GM19238 (cell line): ENCODE measurements around the gene ARRDC5.
A peak's percentile ranks its signal among the peaks of the same experiment; 100 is the strongest.
"Not testable (repeated sequence)": the region's sequence is repeated elsewhere in the genome, so short reads cannot be mapped to it uniquely, and the experiment has no call there.

Experiments used
- DNase-seq: peaks from one replicate; pipeline ENCODE4 v3.0.0; 2011; ENCODE audit warnings: low spot score; ENCODE audit not compliant: insufficient read length

The ARRDC5 gene

DNA sequence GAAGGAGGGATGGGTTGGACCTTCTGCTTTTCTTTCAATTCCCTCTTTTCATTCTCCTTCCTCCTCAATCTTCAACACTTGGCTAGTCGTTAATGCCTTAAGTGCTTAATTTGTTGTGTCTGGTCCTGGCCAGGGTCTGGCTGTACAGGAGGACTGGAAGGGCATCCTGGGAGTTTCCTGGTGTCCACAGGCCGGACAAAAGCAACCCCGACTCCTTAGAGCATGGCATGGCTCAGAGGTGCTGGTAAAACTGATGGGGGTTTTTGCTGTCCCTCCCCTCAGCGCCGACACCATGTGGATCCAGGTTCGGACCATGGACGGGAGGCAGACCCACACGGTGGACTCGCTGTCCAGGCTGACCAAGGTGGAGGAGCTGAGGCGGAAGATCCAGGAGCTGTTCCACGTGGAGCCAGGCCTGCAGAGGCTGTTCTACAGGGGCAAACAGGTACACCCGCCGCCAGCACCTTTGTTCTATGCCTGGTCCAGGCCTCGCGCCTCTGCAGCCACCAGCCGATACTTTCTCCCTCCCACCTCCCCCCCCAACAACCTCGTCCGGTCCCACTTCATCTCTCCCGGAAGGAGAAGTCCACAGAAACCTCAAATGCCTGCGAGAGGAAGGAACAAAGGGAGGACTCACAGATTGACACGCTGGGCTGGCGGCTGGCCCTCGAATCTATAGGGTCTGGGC, 8.0 kb upstream of the ARRDC5 start:
- DNase-seq: no peak

DNA sequence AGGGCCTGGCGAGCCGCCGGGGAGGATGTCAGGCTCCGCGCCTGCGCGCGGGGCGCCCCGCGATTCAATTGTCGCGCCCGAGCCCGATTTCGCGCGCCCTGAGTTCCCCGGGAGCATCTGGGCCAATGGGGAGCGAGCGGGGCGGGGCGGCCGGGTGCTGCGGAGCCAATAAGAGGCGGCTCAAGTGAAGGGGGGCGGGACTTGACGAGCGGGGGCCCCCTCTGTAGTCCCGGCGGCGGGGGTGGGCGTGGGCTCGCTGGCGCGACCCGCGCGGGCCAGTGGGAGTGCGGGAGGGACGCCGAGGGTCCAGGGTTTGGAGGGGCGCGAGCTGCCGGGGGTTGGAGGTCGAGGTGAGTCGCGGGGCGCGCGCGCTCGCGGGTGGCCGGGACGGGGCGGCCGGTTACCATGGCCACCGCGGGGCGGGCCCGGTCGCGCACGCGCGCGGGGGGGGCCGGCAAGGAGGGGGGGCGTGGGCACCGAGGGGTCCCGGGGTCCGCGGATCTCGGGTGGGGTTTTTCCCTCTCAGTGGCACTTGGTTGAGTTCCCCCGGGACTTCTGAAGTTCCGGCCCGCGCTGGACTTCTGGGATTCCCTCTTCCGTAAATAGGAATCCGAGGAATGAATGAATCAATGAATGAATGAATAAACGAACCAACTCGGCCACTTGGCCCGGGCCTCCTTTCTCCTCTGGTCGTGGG, 7.3 kb upstream of the ARRDC5 start:
- peak; percentile 99 for DNase-seq

DNA sequence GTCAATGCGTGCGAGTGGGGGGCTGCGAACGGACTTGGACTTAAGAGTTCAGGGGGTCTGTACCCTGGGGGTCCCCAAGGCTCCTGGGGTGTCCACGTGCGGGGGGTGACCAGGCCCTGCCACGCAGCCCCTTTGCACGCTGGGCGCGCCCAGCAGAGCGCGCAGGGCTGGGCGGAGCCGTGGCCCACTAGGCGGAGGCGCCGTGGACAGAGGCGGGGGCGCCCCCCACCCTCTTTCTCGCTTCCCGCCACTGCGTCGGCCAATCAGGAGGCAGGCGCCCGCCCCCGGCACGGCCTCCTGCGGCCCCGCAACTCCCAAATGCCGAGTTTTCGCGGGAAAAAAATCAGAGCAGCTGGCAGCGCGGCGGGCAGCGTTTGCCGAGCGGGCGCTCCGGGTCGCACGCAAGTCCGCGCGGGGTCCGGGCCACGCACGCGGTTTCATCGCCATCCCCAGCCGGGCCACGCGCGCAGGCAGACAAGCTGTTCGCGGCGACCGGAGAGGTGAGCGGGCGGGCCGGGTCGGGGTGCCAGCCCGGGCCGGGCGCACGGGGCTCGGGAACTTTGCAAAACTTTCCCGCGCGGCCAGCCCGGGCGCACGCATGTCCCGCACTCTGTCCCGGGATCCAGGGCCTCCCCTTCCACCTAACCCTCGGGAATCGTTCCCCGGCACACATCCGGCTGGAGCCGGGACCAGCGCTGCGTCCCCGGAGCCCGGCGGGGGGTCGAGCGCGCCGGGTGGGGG, 6.6 kb upstream of the ARRDC5 start, which contains the start of gene UHRF1:
UHRF1 (plus strand) TSS at position 346 of the 741 bp plus-strand sequence. CDS start 1,385 bp downstream, outside the sequence.
- peak; percentile 72 for DNase-seq

DNA sequence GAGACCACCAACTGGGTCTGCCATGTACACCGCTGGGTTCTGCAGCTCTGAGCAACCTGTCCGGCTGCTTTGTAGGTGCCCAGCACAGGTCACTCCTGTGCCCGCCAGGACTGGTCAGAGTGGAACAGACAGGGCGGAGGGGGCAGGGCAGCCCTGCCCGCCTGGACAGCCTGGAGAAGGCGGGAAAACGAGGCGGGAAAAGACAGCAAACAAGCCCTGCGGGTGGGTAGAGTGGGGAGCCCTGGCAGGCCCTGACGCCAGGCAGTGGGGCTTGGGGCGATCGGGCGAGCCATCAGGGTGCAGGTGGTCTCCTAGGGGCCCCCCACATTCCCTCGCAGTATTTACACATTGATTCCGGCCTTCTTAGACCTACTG, 6.1 kb upstream of the ARRDC5 start:
- no peak for DNase-seq

DNA sequence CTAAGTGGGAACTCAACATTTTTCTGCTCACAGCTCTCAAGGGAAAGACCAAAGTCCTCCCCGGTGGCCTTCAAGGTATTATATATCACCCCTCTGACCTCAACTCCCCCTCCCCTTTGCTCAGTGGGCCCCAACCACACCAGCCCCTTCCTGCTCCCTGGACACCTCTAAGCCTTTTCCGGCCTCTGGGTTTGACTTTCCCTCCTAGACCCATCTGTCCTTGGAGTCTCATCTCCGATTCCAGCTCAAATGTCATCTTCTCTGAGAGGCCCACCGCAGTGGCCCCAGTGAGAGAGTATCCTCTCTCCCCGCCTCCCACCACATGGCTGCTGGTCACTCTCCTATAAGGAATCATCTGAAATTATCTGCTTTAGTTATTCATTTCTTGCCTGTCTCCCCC, 5.7 kb upstream of the ARRDC5 start:
- no peak for DNase-seq

DNA sequence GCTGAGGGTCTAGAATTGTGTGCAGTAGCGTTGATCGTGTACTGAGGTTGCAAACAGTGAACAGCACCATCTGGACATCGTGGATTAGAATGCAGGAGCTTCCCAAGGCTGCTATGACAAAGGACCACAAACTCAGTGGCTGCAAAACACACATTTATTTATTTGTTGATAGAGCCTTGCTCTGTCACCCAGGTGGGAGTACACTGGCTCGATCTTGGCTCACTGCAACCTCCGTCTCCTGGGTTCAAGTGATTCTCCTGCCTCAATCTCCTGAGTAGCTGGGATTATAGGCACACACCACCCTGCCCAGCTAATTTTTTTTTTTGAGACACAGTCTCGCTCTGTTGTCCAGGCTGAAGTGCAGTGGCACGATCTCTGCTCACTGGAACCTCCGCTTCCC, 4.3 kb upstream of the ARRDC5 start:
- DNase-seq: no peak

DNA sequence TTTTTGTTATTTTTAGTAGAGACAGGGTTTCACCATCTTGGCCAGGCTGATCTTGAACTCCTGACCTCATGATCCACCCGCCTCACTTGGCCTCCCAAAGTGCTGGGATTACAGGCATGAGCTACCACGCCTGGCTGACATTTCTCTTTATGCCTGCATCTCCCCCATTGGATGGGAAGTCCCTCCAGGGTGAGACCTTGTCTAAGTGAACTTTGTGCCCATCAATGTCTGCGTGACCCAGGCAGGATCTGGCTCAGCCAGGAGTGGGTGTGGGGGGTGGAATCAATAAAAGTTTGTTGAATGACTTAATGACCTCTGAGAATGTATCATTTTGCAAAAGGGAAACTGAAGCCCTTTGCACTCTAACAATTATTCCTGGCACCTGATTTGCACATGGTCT, 1.8 kb upstream of the ARRDC5 start:
- no peak for DNase-seq

DNA sequence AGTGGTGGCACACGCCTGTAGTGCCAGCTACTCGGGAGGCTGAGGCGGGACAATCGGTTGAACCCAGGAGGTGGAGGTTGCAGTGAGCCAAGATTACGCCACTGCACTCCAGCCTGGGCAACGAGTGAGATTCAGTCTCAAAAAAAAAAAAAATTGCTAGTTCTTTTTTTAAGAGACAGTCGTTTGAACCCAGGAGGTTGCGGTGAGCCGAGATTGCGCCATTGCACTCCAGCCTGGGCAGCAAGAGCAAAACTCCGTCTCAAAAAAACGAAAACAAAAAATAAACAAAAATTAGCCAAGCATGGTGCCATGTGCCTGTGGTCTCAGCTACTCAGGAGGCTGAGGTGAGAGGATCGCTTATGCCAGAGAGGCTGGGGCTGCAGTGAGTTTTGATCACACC, 1.8 kb downstream of the ARRDC5 start:
- DNase-seq: not testable (repeated sequence)

DNA sequence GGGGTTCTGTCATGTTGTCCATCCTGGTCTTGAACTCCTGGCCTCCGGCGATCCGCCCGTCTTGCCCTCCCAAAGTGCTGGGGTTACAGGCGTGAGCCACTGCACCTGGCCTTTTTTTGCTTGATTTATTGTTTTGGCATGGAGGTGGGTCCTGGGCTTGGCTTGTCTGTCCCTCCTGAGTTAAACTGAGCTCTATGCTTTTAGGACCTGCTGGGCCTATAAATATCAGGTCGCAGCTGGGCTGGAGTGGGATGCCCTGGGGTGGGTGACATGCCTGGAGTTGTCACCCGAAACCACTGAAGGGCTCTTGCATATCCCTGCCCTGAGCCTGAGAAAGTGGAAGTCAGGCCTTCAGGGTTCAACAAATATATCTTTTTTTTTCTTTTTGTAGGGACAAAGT, 5.5 kb downstream of the ARRDC5 start:
- no peak for DNase-seq

DNA sequence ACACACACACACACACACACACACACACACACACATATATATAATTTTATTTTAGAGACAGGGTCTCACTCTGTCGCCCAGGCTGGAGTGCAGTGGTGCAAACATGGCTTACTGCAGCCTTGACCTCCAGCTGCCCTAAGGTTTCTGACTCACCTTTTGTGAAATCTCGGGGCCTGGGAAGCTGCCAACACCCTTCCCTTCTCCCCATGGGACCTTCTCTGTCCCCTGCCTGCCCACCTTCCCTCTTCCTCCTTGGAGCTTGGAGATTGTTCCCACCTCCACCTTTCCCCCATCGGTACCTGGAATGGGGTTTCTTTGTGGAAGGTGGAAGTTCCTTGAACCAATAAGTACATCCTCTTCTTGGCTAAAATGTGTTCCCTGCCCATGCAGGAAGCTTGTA, 6.3 kb downstream of the ARRDC5 start:
- no peak for DNase-seq

DNA sequence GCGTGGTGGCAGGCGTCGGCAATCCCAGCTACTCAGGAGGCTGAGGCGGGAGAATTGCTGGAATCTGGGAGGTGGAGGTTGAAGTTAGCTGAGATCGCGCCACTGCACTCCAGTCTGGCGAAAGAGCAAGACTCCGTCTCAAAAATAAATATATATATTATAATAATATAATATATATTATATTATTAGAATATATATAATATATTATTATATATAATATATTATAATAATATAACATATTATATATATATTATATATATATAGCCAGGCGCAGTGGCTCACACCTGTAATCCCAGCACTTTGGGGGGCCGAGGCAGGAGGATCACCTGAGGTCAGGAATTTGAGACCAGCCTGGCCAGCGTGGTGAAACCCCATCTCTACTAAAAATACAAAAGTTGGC, 9.7 kb downstream of the ARRDC5 start:
- DNase-seq: not testable (repeated sequence)

DNA sequence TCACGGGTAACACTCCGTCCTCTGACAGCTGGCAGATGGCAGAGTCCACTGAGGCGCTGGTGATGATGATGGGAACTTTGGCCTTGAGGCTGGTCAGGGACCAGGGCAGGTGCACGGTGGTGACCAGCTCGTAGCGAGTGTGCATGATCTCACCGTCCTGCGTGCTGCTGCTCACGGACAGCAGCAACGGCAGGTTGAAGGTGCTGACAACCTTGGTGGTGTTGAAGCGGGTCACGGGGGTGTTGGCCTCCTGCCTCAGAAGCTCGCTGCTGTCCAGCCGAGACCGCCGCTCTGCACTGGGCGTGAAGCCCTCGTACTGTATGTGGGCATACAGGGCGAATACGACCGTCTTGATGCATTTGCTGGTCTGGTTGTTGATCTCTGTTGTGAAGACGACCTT, 11.6 kb downstream of the ARRDC5 start:
- DNase-seq: no peak

DNA sequence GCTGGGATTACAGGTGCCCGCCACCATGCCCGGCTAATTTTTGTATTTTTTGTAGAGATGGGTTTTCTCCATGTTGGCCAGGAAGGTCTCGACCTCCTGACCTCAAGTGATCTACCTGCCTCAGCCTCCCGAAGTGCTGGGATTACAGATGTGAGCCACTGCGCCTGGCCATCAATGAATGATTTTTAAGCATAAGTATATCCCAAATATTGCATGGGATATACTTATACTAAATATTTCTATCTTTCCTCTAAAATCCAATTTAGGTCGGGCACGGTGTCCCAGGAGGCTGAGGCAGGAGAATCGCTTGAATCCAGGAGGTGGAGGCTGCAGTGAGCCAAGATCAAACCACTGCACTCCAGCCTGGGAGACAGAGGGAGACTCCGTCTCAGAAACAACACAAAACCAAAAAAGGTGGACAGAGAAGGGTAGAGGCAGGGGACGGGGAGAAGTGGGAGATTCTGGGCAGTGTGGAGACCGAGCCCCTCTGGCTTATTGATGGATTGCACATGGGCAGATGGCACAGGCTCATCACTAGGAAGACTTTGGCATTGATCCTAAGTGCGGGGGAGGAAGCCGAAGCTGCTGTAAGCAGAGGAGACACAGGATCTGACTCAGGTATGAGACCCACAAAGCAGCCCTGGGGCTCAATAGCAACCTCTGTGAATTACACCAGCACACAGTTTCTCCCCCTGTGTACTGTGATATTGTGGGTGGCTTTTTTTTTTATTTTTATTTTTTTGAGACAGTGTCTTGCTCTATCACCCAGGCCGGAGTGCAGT, 13.5 kb downstream of the ARRDC5 start:
- DNase-seq: no peak

DNA sequence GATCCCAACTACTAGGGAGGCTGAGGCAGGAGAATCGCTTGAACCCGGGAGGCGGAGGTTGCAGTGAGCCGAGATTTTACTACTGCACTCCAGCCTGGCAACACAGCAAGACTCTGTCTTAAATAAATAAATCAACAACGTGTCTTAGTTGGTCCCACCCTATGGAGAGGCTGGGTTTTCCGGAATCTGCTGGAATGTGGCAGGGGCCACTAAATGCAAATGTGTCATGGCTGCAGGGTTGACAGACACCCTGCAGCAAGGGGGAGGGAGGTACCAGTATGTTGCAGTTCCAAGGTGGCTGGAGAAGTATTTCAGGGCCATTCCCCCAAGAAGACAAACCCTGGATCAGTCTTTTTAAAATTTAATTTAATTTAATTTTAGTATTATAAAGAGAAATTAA, 14.9 kb downstream of the ARRDC5 start:
- DNase-seq: not testable (repeated sequence)

DNA sequence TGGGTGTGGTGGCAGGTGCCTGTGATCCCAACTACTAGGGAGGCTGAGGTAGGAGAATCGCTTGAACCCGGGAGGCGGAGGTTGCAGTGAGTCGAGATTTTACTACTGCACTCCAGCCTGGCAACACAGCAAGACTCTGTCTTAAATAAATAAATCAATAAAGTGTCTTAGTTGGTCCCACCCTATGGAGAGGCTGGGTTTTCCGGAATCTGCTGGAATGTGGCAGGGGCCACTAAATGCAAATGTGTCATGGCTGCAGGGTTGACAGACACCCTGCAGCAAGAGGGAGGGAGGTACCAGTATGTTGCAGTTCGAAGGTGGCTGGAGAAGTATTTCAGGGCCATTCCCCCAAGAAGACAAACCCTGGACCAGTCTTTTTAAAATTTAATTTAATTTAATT, 17.7 kb downstream of the ARRDC5 start:
- not testable (repeated sequence) for DNase-seq

DNA sequence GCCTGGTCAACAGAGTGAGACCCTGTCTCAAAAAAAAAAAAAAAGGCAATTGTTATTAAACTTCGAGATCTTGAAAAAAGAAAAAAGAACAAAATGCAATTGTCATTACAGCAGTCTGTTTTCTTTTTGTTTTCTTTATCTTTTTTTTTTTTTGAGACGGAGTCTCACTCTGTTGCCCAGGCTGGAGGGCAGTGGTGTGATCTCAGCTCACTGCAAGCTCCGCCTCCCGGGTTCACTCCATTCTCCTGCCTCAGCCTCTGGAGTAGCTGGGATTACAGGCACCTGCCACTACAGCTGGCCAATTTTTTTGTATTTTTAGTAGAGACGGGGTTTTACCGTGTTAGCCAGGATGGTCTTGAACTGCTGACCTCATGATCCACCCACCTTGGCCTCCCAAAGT, 19.8 kb downstream of the ARRDC5 start:
- DNase-seq: not testable (repeated sequence)

DNA sequence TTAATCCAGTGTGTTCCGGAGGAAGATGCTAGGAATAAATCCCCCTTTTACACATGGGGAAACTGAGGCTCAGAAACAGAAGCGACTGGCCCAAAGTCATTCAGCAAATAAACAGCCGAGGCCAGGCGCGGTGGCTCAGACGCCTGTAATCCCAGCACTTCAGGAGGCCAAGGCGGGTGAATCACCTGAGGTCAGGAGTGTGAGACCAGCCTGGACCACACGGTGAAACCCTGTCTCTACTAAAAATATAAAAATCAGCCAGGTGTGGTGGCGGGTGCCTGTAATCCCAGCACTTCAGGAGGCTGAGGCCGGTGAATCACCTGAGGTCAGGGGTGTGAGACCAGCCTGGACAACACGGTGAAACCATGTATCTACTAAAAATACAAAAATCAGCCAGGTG, 23.7 kb downstream of the ARRDC5 start:
- no peak for DNase-seq

DNA sequence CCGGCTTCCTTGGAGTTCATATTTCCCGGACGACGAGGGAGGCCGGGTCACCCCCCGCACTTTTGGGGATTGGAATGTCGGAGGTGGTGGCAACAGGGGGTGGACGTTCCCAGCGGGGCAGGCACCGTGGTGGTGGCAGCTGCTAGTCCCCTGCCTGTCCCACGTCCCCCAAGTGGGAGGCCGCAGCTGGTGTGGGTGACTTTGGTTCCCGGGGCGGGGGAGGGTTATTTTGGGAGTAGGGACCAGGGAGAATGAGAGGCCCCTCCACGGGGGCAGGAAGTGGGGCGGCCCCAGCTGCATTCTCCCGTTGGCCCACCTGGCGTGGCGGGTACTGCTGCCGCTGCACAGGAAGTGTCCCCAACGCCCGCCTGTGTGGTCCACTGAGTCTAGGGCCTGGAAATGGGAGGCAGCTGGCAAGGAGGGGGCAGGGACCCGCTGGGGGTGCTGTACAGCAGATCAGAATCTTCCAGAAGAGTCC, 24.2 kb downstream of the ARRDC5 start:
- DNase-seq: no peak

DNA sequence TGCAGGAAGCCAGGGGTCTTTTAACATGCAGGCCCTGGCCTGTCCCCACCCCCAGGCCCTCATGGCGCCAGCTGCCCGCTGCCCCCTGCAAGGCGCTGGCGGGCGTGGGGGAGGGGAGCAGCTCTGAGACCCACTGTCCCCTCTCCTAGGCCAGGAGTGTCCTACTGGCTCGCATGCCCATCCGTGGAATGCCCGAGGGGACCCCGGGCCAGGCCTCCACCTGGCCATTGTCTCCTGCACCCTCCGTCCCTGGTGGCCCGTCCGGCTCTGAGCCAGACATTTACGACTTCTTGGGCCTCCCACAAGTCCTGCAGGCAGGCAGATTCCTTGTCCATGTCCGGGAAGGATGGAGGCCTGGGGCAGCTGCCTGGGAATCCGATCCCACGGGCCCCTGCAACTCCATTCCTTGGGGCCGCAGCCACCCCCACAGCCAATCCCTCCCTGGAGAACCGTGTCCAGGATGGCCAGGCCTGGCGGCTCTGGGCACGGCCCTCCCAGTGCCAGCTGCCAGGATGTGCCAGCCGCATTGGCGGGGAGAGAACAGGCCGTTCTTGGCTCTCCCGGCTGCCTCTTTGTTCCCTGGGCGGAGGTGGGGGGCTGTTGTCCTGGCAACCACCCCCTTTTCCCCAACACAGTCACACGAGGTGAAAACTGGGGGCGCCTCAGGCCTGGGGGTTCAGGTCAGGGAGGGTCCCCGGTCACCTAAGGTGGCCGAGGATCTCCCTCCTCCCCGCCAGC, 24.8 kb downstream of the ARRDC5 start:
- DNase-seq: no peak

DNA sequence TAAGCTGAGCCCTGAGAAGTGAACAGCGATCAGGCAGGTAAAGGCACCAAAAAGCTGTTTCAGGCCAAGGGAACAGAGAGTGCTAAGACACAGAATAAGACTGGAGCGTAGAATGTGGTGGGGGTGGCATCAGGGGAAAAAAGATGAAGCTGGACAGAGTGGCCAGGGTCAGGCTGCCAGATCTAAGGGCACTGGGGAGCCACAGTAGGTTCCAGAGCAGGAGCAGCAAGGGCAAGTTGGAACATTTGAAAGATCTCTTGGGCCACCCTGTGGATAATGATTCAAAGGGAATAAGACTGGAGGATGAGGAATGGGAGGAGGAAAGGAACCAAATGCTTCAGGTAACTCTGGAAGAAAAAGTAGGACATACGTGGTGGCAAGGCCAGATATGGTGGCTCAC, 28.8 kb downstream of the ARRDC5 start:
- no peak for DNase-seq

DNA sequence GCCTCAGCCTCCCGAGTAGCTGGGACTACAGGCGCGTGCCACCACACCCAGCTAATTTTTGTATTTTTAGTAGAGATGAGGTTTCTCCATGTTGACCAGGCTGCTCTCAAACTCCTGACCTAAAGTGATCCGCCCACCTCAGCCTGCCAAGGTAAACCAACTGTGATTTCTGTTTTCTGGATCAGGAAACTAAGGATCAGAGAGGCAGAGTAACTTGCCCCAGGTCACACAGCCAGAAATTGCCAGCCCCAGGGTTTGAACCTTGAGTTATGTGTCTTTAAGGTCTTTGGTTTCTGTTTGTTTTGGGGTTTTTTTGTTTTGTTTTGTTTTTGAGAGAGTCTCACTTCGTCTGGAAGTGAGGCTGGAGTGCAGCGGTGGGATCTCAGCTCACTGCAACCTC, 31.0 kb downstream of the ARRDC5 start:
- DNase-seq: no peak
